Adrenal gland (tissue), 12 donors: ENCODE data around the gene KIAA1671. TPM values are rescaled to one million over a fixed set of nuclear protein-coding genes. Genes with fewer than 3 reads are reported as not detected.

Experiments used
- DNase-seq, 7 donors: peaks; one replicate each; pipeline ENCODE4 v3.0.0-alpha.2; 2019 to 2020
- H3K27ac ChIP-seq, 5 donors: fragments of 200-600 bp; sonication (generic) in 4 of 5; 1 replicate in 3 of 5; 2 replicates in 2 of 5; pipeline versions ENCODE4 v1.5.1 to v1.8.0; 2016 to 2020; ENCODE audit warnings: mild to moderate bottlenecking in 1 of 5
- H3K27me3 ChIP-seq: fragments of 200-600 bp; 2 replicates; pipeline ENCODE4 v1.8.0; 2021
- H3K36me3 ChIP-seq, 2 donors: fragments of 200-600 bp; replicated peaks in 1 of 2; 1 replicate in 1 of 2; 2 replicates in 1 of 2; pipeline versions ENCODE4 v1.5.1 to v1.8.0; 2018 to 2022
- H3K4me1 ChIP-seq, 2 donors: fragments of 200-600 bp; replicated peaks in 1 of 2; 1 replicate in 1 of 2; 2 replicates in 1 of 2; pipeline versions ENCODE4 v1.5.1 to v1.8.0; 2018 to 2021
- H3K4me3 ChIP-seq, 4 donors: fragments of 200-600 bp; sonication (generic) in 3 of 4; one replicate each; pipeline ENCODE4 v1.5.1; 2016 to 2018
- H3K9me3 ChIP-seq, 3 donors: fragments of 200-600 bp; sonication (generic) in 1 of 3; replicated peaks in 1 of 3; 1 replicate in 2 of 3; 2 replicates in 1 of 3; pipeline versions ENCODE4 v1.5.1 to v1.8.0; 2016 to 2021
- POLR2A ChIP-seq, 2 donors: fragments of 450-650 bp; IDR thresholded peaks; one replicate each; pipeline ENCODE4 v1.6.1; 2017; ENCODE audit warnings: antibody characterized with exemption in 2 of 2, mild to moderate bottlenecking in 2 of 2, moderate library complexity in 1 of 2
- WGBS, 4 donors: extraction: QIAGEN DNeasy Blood & Tissue Kit in 2 of 4; methylation state at CpG; one replicate each; pipeline versions ENCODE4 v1.1.5 to v1.1.7; 2013 to 2017; 5-methylcytosine and 5-hydroxymethylcytosine counted together
- intact Hi-C, 2 donors: fragments of 100-400 bp; cut with DNase I; formaldehyde crosslinking; loops; one replicate each; pipeline versions ENCODE4 v1.14.1 to v1.15.0; 2022 to 2023
- polyA plus RNA-seq, 3 donors: library from polyadenylated mRNA; stranded (reverse); fragments of 200-250 nt in 2 of 3; fragments of 350-450 nt in 1 of 3; fragmentation: Illumina TruSeq in 1 of 3; extraction: RNeasy Lipid Tissue Mini Kit (QIAGEN cat#74804) in 1 of 3; gene quantifications; one replicate each; pipeline ENCODE4 v1.2.3, GENCODE V29; 2013 to 2014
- total RNA-seq, 9 donors: library from RNA; depleted of rRNA in 4 of 9; stranded (reverse); fragments of >200 nt in 4 of 9; fragments of 120-200 nt in 1 of 9; fragmentation: NEBNext Ultra II Directional in 1 of 9; extraction: Animal tissue kit (Norgen Biotek cat#: 25700) in 1 of 9; gene quantifications; one replicate each; pipeline versions ENCODE4 v1.1.0 to v1.2.4, GENCODE V29; 2013 to 2023
- TF ChIP-seq, protein P1 (sequence below), 6 experiments: fragments of 450-650 bp in 4 of 6; fragments of 200-600 bp in 2 of 6; sonication (generic) in 1 of 6; IDR thresholded peaks; 1 replicate in 5 of 6; 2 replicates in 1 of 6; pipeline versions ENCODE4 v1.5.1 to v1.8.0; 2016 to 2021; ENCODE audit warnings: antibody characterized with exemption in 6 of 6, mild to moderate bottlenecking in 2 of 6, moderate library complexity in 1 of 6
- donor health status: healthy with polysubstance abuse.
- donor health status: Bipolar disorder and iron deficiency.
- donor health status: DM: yes; HTN: yes; CAD: no.
- donor health status: DM: no; HTN: no; CAD: no.
- donor health status: DM: no; HTN: no; CAD: no.
- donor health status: DM: yes; HTN: yes; CAD: no.

Gene KIAA1671
- total and polyA plus RNA-seq, 12 donors: 5.3 to 71.0 (median 45.8) TPM

DNA sequence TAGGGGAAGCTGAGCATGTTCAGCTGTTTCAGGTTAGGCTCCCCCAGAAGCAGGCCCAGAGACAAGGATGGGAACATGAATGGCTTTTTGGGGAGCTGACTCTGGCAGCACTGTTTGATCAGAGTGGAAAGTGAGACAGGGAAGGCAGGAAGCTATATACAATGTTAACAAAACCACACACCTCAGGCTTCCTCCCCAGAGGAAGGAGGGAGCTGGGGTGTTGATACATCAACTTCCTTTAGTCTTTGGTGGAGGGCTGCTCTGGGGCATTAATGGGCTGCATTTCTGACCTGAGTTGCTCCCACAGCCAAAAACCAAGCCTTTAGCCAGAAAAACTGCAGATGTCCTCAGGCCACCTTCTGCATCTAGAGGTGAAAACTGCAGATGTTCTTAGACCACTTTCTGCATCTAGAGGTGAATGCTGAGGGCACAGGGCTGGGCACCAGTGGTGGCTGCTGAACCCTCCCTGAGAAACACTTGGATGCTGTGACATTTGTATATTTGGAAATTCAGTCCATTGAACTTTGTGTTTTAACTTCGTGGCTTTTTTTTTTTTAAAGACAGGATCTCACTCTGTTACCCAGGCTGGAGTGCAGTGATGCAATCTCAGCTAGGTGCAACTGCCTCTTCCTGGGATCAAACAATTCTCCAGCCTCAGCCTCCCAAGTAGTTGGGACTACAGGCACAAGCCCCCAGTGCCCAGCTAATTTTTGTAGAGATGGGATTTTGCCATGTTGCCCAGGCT is 49.9 kb downstream of the KIAA1671 start:
- peak overlapping the region in 2 of 5 donors; percentile 35 to 49 for H3K27ac ChIP-seq
- no peak for TF ChIP-seq POLR2A (IDR thresholded peaks at IDR 0.05)
- TF ChIP-seq, protein P1, sequence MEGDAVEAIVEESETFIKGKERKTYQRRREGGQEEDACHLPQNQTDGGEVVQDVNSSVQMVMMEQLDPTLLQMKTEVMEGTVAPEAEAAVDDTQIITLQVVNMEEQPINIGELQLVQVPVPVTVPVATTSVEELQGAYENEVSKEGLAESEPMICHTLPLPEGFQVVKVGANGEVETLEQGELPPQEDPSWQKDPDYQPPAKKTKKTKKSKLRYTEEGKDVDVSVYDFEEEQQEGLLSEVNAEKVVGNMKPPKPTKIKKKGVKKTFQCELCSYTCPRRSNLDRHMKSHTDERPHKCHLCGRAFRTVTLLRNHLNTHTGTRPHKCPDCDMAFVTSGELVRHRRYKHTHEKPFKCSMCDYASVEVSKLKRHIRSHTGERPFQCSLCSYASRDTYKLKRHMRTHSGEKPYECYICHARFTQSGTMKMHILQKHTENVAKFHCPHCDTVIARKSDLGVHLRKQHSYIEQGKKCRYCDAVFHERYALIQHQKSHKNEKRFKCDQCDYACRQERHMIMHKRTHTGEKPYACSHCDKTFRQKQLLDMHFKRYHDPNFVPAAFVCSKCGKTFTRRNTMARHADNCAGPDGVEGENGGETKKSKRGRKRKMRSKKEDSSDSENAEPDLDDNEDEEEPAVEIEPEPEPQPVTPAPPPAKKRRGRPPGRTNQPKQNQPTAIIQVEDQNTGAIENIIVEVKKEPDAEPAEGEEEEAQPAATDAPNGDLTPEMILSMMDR (IDR thresholded peaks at IDR 0.05): no peak
- no peak for DNase-seq

DNA sequence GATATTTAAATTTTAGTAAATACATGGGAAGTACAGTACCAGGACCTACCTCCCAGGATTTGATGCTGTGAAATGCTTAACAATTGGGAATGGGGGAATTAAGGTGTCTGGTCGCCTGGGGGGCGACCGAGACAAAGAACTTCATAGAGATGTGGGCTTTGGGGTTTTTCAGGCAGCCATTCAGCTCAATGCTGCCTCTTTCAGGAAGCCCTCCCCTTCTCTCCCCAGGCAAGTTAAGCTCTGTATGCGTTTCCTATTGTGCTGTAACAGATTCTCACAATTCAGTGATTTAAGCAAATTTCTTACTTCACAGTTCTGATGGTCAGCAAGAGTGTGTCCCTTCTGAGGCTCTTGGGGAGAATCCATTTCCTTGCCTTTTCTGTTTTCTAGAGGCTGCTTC is 53.8 kb downstream of the KIAA1671 start:
- TF ChIP-seq, protein P1 (IDR thresholded peaks at IDR 0.05): no peak
- TF ChIP-seq POLR2A (IDR thresholded peaks at IDR 0.05): no peak
- Histone ChIP-seq H3K9me3 (no peaks in the 10 kb centered on the region), H3K27ac (no peak overlapping the region), H3K36me3 (no peaks in the 10 kb centered on the region), H3K27me3 (no peaks in the 10 kb centered on the region), H3K4me3 (no peak overlapping the region), H3K4me1 (no peaks in the 10 kb centered on the region)
- DNase-seq: no peak
- 87 to 89% (median 88%) methylated on average over 4 of the region's 4 CpGs for WGBS, 4 donors
- intact Hi-C loops: no loop called here

More for the DNA sequence above, 49.9 kb downstream of the KIAA1671 start:
- Histone ChIP-seq H3K4me3 (no peak overlapping the region), H3K27me3 (no peaks in the 10 kb centered on the region), H3K36me3 (no peaks in the 10 kb centered on the region), H3K4me1 (no peaks in the 10 kb centered on the region), H3K9me3 (no peaks in the 10 kb centered on the region)
- intact Hi-C loops: no loop called here
- WGBS, 4 donors: 21 to 26% (median 25%) methylated on average over 1 of the region's 1 CpG

DNA sequence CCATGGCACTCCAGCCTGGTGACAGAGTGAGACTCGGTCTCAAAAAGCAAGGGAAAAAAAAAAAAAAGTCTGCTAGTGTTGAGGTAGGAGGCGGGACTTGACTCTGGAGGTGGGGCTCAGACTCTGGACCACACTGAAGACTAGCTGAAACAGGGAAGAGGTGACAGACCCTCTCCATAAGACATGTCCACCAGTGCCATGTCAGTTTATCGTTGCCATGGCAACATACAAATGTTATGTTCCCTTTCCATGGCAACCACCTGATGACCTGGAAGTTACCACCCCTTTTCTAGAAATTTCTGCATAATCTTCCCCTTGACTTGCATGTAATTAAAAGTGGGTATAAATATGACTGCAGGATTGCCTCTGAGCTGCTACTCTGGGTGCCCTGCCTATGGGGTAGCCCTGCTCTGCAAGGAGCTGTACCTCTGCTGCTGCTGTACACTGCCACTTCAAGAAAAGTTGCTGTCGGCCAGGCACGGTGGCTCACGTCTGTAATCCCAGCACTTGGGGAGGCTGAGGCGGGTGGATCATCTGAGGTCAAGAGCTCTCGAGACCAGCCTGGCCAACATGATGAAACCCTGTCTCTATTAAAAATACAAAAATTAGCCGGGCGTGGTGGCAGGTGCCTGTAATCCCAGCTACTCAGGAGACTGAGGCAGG is 55.1 kb downstream of the KIAA1671 start:
- H3K27ac ChIP-seq: no peak overlapping the region
- 83 to 94% (median 90%) methylated on average over 6 to 10 of the region's 10 CpGs for WGBS, 4 donors
- no peaks in the 10 kb centered on the region for H3K36me3 ChIP-seq
- intact Hi-C loops: no loop called here
- peaks cover 0 to 2% of the 10 kb centered on the region in 2 donors for H3K4me1 ChIP-seq
- H3K4me3 ChIP-seq: no peak overlapping the region
- H3K9me3 ChIP-seq: no peaks in the 10 kb centered on the region
- DNase-seq: no peak
- TF ChIP-seq, protein P1 (IDR thresholded peaks at IDR 0.05): no peak
- no peak for TF ChIP-seq POLR2A (IDR thresholded peaks at IDR 0.05)
- H3K27me3 ChIP-seq: no peaks in the 10 kb centered on the region

DNA sequence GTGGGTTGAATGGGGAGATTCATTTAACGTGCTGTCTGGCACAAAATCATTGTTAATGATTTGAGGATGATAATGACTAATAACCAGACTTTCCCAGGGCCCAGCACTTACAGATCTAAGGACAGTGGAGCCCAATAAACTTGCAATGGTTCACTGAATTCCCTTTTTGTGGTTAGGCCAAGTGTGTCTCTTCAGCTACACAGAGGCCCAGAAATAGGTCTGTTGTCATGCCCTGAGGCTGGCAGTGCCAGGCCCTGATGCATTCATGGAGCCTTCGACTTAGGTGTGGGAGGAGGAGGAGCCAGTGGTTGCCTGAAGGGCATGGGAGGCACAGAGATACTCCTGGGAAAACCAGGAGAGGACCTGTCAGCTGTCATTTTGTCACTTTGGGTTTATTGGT is 56.1 kb downstream of the KIAA1671 start:
- Histone ChIP-seq H3K9me3 (no peaks in the 10 kb centered on the region), H3K36me3 (no peaks in the 10 kb centered on the region), H3K4me1 (peaks cover 4 to 13% of the 10 kb centered on the region in 2 donors), H3K27ac (peak overlapping the region in 3 of 5 donors; percentile 9 to 38 (median 24)), H3K27me3 (no peaks in the 10 kb centered on the region), H3K4me3 (no peak overlapping the region)
- WGBS, 4 donors: 21 to 45% (median 31%) methylated on average over 2 of the region's 2 CpGs
- DNase-seq: peak in 3 of 7 donors; percentile 36 to 68 (median 43)
- TF ChIP-seq, protein P1 (IDR thresholded peaks at IDR 0.05): no peak
- no peak for TF ChIP-seq POLR2A (IDR thresholded peaks at IDR 0.05)
- intact Hi-C loops: no loop called here
